CD4-positive, alpha-beta T cell (primary cell): ENCODE data around the gene LIPM. TPM values are rescaled to one million over a fixed set of nuclear protein-coding genes. Genes with fewer than 3 reads are reported as not detected.

Experiments
- ATAC-seq: fragments of 200-7000 bp; cut with Tn5 transposase; one replicate; pipeline ENCODE4 v1.10.0; 2022; ENCODE audit warnings: mild to moderate bottlenecking; ENCODE audit not compliant: poor library complexity
- CTCF ChIA-PET: fragments of 350-600 bp; sonication (Branson Sonifier 250); formaldehyde crosslinking; loops from one replicate; lab custom pipeline; 2021; ENCODE audit warnings: antibody characterized with exemption, inconsistent platforms; lab: Charles Lee
- POLR2A ChIA-PET: fragments of 350-600 bp; sonication (Branson Sonifier 250); formaldehyde crosslinking; loops from one replicate; lab custom pipeline; 2021; ENCODE audit warnings: antibody characterized with exemption, inconsistent platforms; lab: Charles Lee
- DNase-seq, 14 experiments: peaks; one replicate each; pipeline ENCODE4 v3.0.0-alpha.2; 2013 to 2020; ENCODE audit warnings: mixed read lengths in 2 of 14
- H3K27ac ChIP-seq, 2 donors: one replicate each; pipeline versions ENCODE4 v1.5.1 to v1.7.0; 2013; ENCODE audit warnings: low read length in 2 of 2, low read depth in 1 of 2, mild to moderate bottlenecking in 1 of 2
- H3K27me3 ChIP-seq, 2 experiments: 1 replicate in 1 of 2; 2 replicates in 1 of 2; pipeline versions ENCODE4 v1.6.1 to v1.7.0; 2013; ENCODE audit warnings: low read length in 2 of 2, control low read depth in 1 of 2, mild to moderate bottlenecking in 1 of 2, moderate library complexity in 1 of 2; ENCODE audit not compliant: insufficient read depth in 2 of 2, control insufficient read depth in 1 of 2
- H3K36me3 ChIP-seq: one replicate; pipeline ENCODE4 v1.6.1; 2013; ENCODE audit warnings: low read length, control low read depth; ENCODE audit not compliant: insufficient read depth
- H3K4me1 ChIP-seq: one replicate; pipeline ENCODE4 v1.6.1; 2013; ENCODE audit warnings: low read length, control low read depth; ENCODE audit not compliant: insufficient read depth
- H3K4me3 ChIP-seq: one replicate; pipeline ENCODE4 v1.5.1; 2013; ENCODE audit warnings: mild to moderate bottlenecking, low read length, moderate library complexity
- H3K9me3 ChIP-seq, 2 experiments: 1 replicate in 1 of 2; 2 replicates in 1 of 2; pipeline versions ENCODE4 v1.6.1 to v1.7.0; 2013; ENCODE audit warnings: low read length in 2 of 2, mild to moderate bottlenecking in 2 of 2, control low read depth in 1 of 2, moderate library complexity in 1 of 2; ENCODE audit not compliant: control insufficient read depth in 1 of 2, insufficient read depth in 1 of 2
- H3K27ac Mint-ChIP-seq: one replicate; pipeline ENCODE4 v1.8.0; 2020; ENCODE audit warnings: mixed read lengths
- H3K27me3 Mint-ChIP-seq: one replicate; pipeline ENCODE4 v1.8.0; 2021; ENCODE audit warnings: mixed read lengths
- H3K36me3 Mint-ChIP-seq: one replicate; pipeline ENCODE4 v1.8.0; 2021; ENCODE audit warnings: low read depth, mixed read lengths
- H3K4me1 Mint-ChIP-seq: one replicate; pipeline ENCODE4 v1.8.0; 2021; ENCODE audit warnings: low read depth, mixed read lengths
- H3K4me3 Mint-ChIP-seq: one replicate; pipeline ENCODE4 v1.8.0; 2020; ENCODE audit warnings: mild to moderate bottlenecking, mixed read lengths
- H3K9me3 Mint-ChIP-seq: one replicate; pipeline ENCODE4 v1.8.0; 2020; ENCODE audit warnings: mixed read lengths
- CTCF ChIP-seq: fragments of 200-600 bp; IDR thresholded peaks from one replicate; pipeline ENCODE4 v1.8.0; 2022; ENCODE audit warnings: antibody characterized with exemption, mild to moderate bottlenecking
- intact Hi-C, 2 experiments: fragments of 100-400 bp; cut with DNase I in 1 of 2; cut with micrococcal nuclease in 1 of 2; formaldehyde crosslinking; loops; one replicate each; pipeline versions ENCODE4 v1.15.1 to v1.9.0; 2023 to 2025; cut with DNase I, micrococcal nuclease
- total RNA-seq, 174 experiments: library from RNA in 2 of 174; stranded (reverse) in 2 of 174; gene quantifications; one replicate each; pipeline ENCODE4 v1.2.3 and lab custom pipeline; 2021 to 2026

Gene LIPM
- total RNA-seq, 2 experiments from 2014 or later = not detected

GRCh38 chr10:88793712-88794299, 8.7 kb upstream of the LIPM start:
- peak in 3 of 14 experiments; percentile 31 to 53 (median 39) for DNase-seq

GRCh38 chr10:88794731-88795130, 7.8 kb upstream of the LIPM start:
- no peak overlapping the region for H3K27ac ChIP-seq
- Mint-ChIP-seq H3K27me3 (no peaks in the 10 kb centered on the region), H3K36me3 (no peaks in the 10 kb centered on the region), H3K9me3 (no peaks in the 10 kb centered on the region), H3K4me1 (peaks cover 11% of the 10 kb centered on the region), H3K4me3 (no peak overlapping the region), H3K27ac (no peak overlapping the region)
- ATAC-seq (no peak), DNase-seq (no peak)
- no peak overlapping the region for H3K4me3 ChIP-seq
- H3K4me1 ChIP-seq = peaks cover 3% of the 10 kb centered on the region
- H3K27me3 ChIP-seq = no peaks in the 10 kb centered on the region
- intact Hi-C loops = no loop called here
- no peak for TF ChIP-seq CTCF
- no peaks in the 10 kb centered on the region for H3K9me3 ChIP-seq
- ChIA-PET CTCF (interaction anchor here (0.8 kb wide), 1 partner anchor 28 kb away, joined by 3 read pairs; no protein-coding TSS in a partner anchor), POLR2A (no interaction called here)
- no peaks in the 10 kb centered on the region for H3K36me3 ChIP-seq

More at GRCh38 chr10:88793712-88794299, 8.7 kb upstream of the LIPM start:
- TF ChIP-seq CTCF = no peak
- Mint-ChIP-seq H3K27ac (no peak overlapping the region), H3K4me3 (no peak overlapping the region), H3K36me3 (no peaks in the 10 kb centered on the region), H3K4me1 (peaks cover 11% of the 10 kb centered on the region), H3K27me3 (no peaks in the 10 kb centered on the region), H3K9me3 (no peaks in the 10 kb centered on the region)
- ATAC-seq = peak; percentile 43
- Histone ChIP-seq H3K27me3 (no peaks in the 10 kb centered on the region), H3K4me3 (no peak overlapping the region), H3K9me3 (no peaks in the 10 kb centered on the region), H3K36me3 (no peaks in the 10 kb centered on the region), H3K4me1 (peaks cover 3% of the 10 kb centered on the region), H3K27ac (no peak overlapping the region)
- POLR2A ChIA-PET = no interaction called here
- intact Hi-C loops = no loop called here
- CTCF ChIA-PET = interaction anchor here (0.8 kb wide), 1 partner anchor 28 kb away, joined by 3 read pairs; no protein-coding TSS in a partner anchor

DNA sequence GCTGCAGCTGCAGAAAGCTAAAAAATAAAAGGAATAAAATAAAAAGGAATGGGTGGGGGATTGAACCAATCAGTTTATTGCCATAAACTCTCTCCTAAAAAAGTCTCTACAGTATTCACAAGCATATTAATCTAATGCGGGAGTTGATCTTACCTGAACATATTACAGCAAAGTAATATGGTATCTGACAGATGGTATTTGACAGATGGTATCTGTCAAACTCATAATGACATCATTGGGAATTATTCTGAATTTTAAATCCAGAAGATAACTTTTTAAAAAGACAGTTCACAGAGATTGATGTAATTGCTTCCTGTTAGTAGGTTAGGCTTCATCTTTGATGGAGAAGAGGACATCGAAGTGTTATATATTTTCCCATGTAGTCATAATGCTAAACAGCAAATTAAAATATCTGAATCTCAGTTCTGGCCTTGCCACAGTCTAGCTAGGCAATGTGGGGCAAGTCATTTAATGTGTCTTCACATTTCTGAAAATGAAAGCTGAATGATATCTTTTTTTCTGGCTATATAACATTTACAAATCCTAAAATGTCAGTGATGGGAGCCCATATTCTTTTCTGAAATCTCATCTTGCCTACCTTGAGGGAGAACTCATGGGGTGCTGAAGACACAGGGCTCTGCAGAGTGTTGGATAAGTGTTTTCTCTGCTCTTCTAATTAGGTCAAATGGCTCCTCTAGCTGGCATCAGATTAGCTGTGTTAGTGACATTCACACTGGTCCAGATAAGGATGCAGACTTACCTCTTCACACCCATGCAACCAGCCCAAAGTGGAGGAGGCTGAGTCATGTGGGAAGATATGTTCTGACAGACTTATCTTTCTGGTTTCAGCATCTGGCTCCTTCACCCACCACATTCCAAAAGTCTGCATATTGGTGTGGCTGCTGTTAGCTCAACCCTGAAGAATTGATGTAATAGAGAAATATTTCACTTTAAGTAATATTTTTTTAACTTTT, 2.1 kb upstream of the LIPM start:
- ChIA-PET POLR2A (no interaction called here), CTCF (interaction anchor here (0.6 kb wide), 1 partner anchor 145 kb away, joined by 3 read pairs; no protein-coding TSS in a partner anchor)
- no peaks in the 10 kb centered on the region for H3K9me3 Mint-ChIP-seq
- H3K4me1 ChIP-seq = no peaks in the 10 kb centered on the region
- H3K27ac ChIP-seq = no peak overlapping the region
- DNase-seq (no peak), ATAC-seq (no peak)
- H3K27me3 Mint-ChIP-seq = no peaks in the 10 kb centered on the region
- intact Hi-C loops = loop anchor here in 1 of 2 experiments (10.0 kb wide), 1 partner anchor 226 kb away; no protein-coding TSS in a partner anchor
- H3K27me3 ChIP-seq = no peaks in the 10 kb centered on the region
- H3K27ac Mint-ChIP-seq = no peak overlapping the region
- H3K36me3 ChIP-seq = no peaks in the 10 kb centered on the region
- no peak overlapping the region for H3K4me3 ChIP-seq
- no peak for TF ChIP-seq CTCF
- H3K4me3 Mint-ChIP-seq = no peak overlapping the region
- H3K4me1 Mint-ChIP-seq = no peaks in the 10 kb centered on the region
- no peaks in the 10 kb centered on the region for H3K36me3 Mint-ChIP-seq
- no peaks in the 10 kb centered on the region for H3K9me3 ChIP-seq
